Measurements from ENCODE around the gene LST1. TPM values are rescaled to one million over a fixed set of nuclear protein-coding genes. Genes with fewer than 3 reads are reported as not detected.

Gene LST1
- total and polyA plus RNA-seq, 8 donors = 4.4 to 95.1 (median 7.7) TPM

DNA sequence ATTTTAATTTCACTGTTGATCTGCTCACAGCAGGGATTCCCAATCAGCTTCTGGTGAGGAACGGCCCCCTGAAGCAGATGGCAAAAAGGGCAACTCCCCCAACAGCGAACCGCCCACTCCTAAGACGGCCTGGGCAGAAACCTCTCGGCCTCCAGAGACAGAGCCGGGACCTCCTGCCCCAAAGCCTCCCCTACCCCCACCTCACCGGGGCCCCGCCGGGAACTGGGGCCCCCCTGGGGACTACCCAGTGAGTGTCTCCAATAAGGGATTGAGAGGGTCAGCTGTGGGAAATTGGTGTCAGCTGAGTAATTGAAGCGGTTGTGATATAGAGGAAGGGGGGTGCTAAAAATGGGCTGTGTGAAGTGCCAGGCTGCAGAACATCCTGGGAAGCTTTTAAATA, 40.9 kb downstream of the LST1 start:
- H3K4me3 ChIP-seq = no peak overlapping the region
- H3K36me3 ChIP-seq = peaks cover 8 to 93% of the 10 kb centered on the region in 2 donors
- no peaks in the 10 kb centered on the region for H3K27me3 ChIP-seq
- no peak for DNase-seq
- ATAC-seq = no peak
- H3K4me1 ChIP-seq = peaks cover 10 to 20% of the 10 kb centered on the region in 2 donors
- TF ChIP-seq, protein P1, sequence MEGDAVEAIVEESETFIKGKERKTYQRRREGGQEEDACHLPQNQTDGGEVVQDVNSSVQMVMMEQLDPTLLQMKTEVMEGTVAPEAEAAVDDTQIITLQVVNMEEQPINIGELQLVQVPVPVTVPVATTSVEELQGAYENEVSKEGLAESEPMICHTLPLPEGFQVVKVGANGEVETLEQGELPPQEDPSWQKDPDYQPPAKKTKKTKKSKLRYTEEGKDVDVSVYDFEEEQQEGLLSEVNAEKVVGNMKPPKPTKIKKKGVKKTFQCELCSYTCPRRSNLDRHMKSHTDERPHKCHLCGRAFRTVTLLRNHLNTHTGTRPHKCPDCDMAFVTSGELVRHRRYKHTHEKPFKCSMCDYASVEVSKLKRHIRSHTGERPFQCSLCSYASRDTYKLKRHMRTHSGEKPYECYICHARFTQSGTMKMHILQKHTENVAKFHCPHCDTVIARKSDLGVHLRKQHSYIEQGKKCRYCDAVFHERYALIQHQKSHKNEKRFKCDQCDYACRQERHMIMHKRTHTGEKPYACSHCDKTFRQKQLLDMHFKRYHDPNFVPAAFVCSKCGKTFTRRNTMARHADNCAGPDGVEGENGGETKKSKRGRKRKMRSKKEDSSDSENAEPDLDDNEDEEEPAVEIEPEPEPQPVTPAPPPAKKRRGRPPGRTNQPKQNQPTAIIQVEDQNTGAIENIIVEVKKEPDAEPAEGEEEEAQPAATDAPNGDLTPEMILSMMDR (IDR thresholded peaks at IDR 0.05) = no peak
- no peak overlapping the region for H3K27ac ChIP-seq
- intact Hi-C loops (cut with DNase I) = no loop called here
- no peaks in the 10 kb centered on the region for H3K9me3 ChIP-seq

DNA sequence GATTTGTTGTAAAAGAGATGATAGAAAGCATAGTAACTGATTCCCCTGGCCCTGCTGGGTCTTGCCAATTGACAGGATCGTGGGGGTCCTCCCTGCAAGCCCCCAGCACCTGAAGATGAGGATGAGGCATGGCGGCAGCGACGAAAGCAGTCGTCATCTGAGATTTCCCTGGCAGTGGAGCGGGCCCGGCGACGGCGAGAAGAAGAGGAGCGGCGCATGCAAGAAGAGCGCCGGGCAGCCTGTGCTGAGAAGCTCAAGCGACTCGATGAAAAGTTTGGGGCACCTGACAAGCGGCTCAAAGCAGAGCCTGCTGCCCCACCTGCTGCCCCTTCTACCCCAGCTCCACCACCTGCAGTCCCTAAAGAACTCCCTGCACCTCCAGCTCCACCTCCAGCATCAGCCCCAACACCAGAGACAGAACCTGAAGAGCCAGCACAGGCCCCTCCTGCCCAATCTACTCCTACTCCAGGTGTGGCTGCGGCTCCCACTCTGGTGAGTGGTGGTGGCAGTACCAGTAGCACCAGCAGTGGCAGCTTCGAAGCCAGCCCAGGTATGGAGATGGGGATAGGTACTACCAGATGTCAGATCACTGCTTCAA, 41.7 kb downstream of the LST1 start:
- DNase-seq = no peak
- TF ChIP-seq, protein P1 (IDR thresholded peaks at IDR 0.05) = no peak
- Histone ChIP-seq H3K9me3 (no peaks in the 10 kb centered on the region), H3K36me3 (peaks cover 8 to 100% of the 10 kb centered on the region in 2 donors), H3K27me3 (no peaks in the 10 kb centered on the region), H3K27ac (no peak overlapping the region), H3K4me1 (peaks cover 2 to 12% of the 10 kb centered on the region in 2 donors), H3K4me3 (no peak overlapping the region)
- intact Hi-C loops (cut with DNase I) = no loop called here
- ATAC-seq = no peak

- TF ChIP-seq, protein P1 (IDR thresholded peaks at IDR 0.05) = no peak
- DNase-seq (no peak), ATAC-seq (no peak)
- H3K27ac ChIP-seq = no peak overlapping the region
- H3K4me3 ChIP-seq = no peak overlapping the region
- no peaks in the 10 kb centered on the region for H3K4me1 ChIP-seq
- H3K36me3 ChIP-seq = peaks cover 8 to 100% of the 10 kb centered on the region in 2 donors
- no peaks in the 10 kb centered on the region for H3K9me3 ChIP-seq
- no peaks in the 10 kb centered on the region for H3K27me3 ChIP-seq
- intact Hi-C loops (cut with DNase I) = no loop called here
These were observed 42.9 kb downstream of the LST1 start for GRCh38 chr6:31629014-31629413.

DNA sequence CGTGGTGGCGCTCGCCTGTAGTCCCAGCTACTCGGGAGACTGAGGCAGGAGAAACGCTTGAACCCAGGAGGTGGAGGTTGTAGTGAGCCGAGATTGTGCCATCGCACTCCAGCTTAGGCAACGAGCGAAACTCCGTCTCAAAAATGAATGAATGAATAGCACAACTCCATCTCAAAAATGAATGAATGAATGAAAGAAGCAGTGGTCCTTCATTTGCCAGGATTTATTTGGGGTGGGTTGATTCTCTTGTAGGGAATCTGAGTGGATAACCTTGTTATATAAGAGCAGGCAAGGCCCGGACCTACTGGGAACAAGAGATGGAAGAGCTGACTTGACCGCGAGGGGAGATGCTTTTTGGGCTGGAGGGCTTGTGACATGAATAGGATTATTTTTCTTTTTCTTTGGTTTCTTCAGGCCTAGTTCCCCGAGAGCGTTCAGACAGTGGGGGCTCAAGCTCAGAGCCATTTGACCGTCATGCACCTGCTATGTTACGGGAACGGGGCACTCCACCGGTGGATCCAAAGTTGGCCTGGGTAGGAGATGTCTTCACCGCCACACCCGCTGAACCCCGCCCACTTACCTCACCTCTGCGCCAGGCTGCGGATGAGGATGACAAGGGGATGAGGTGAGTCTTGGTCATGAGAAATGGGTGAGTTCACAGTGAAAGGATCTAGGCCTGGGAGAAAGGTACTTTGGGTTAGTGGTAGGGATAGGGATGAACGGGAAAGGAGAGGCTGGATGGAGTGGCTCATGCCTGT, 44.3 kb downstream of the LST1 start:
- H3K4me1 ChIP-seq = no peaks in the 10 kb centered on the region
- no peak overlapping the region for H3K4me3 ChIP-seq
- H3K9me3 ChIP-seq = no peaks in the 10 kb centered on the region
- ATAC-seq (no peak), DNase-seq (no peak)
- intact Hi-C loops (cut with DNase I) = no loop called here
- H3K27ac ChIP-seq = no peak overlapping the region
- TF ChIP-seq, protein P1 (IDR thresholded peaks at IDR 0.05) = no peak
- H3K27me3 ChIP-seq = no peaks in the 10 kb centered on the region
- H3K36me3 ChIP-seq = peaks cover 8 to 100% of the 10 kb centered on the region in 2 donors

DNA sequence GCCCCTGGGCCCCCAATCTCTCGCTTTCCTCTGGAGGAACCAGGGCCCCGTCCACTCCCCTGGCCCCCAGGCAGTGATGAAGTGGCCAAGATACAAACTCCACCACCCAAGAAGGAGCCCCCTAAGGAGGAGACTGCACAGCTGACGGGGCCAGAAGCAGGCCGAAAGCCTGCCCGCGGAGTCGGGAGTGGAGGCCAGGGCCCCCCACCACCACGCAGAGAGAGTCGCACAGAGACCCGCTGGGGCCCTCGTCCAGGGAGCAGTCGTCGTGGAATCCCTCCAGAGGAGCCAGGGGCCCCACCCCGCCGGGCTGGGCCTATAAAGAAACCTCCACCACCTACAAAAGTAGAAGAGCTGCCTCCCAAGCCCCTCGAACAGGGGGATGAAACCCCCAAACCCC, 45.1 kb downstream of the LST1 start:
- H3K36me3 ChIP-seq = peaks cover 8 to 100% of the 10 kb centered on the region in 2 donors
- no peak for ATAC-seq

More for the DNA sequence above, 45.1 kb downstream of the LST1 start:
- TF ChIP-seq, protein P1 (IDR thresholded peaks at IDR 0.05) = no peak
- intact Hi-C loops (cut with DNase I) = no loop called here
- no peak for DNase-seq
- Histone ChIP-seq H3K4me3 (no peak overlapping the region), H3K9me3 (no peaks in the 10 kb centered on the region), H3K27ac (no peak overlapping the region), H3K4me1 (no peaks in the 10 kb centered on the region), H3K27me3 (no peaks in the 10 kb centered on the region)

Measured in left lung (tissue), 10 donors.